Hepatic stellate cell (primary cell): ENCODE measurements around the gene CDA.

Source experiments
- DNase-seq: peaks from one replicate; pipeline ENCODE4 v3.0.0; 2011; ENCODE audit warnings: low spot score

CDA gene

DNA sequence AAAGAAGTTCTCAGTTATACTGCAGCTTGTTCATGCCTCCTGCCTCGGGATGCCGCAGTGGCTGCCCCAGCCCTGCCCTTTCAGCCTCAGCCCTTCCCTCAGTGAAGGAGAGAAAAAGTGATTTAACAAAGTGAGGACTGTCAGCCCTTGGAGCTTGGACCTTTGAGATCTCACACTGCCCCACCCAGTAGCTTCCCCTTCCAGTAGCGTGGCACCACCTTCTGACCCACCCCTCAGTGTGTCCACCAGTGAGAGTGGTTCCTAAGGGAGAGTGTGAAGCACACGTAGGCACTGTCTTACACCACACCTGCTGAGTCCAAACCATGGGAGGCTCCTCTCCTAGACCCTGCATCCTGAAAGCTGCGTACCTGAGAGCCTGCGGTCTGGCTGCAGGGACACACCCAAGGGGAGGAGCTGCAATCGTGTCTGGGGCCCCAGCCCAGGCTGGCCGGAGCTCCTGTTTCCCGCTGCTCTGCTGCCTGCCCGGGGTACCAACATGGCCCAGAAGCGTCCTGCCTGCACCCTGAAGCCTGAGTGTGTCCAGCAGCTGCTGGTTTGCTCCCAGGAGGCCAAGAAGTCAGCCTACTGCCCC is at the start of gene CDA:
CDA (plus strand) TSS at position 464 of the 592 bp plus-strand sequence; CDS start at position 497, 33 bp downstream.
- DNase-seq: no peak

DNA sequence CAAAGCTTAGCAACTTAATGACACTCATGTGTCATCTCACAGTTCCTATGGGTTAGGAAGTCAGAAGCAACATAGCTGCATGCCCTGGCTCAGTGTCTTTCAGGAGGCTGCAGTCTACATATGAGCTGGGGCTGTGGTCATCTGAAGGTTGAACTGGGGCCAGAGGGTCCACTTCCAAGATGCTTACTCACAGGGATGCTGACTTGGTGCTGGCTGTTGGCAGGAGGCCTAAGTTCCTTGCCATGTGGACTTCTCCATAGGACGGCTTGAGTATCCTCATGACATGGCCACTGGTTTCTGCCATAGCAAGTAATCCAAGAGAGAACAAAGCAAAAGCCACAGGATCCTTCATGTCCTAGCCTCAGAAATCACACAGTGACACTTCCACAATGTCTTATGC is 48.6 kb upstream of the CDA start:
- no peak for DNase-seq

DNA sequence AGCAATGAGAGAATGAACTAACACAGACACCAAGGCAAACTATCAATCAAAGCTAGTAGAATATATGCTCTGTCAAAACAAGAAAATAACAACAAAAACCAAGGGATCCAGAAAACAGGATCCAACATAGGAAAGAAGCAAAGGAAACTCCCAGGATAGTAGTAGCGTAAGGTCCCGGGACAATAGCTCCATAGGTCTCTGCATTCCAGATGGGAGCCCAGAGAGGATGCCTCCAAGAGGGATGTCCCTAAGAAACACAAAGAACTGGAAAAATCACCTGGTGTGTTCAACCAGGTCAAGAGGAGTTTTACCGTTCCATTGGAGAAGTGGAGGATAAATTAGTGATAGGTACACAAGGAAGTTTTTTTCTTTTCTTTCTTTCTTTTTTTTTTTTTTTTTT is 42.3 kb upstream of the CDA start:
- DNase-seq: no peak

DNA sequence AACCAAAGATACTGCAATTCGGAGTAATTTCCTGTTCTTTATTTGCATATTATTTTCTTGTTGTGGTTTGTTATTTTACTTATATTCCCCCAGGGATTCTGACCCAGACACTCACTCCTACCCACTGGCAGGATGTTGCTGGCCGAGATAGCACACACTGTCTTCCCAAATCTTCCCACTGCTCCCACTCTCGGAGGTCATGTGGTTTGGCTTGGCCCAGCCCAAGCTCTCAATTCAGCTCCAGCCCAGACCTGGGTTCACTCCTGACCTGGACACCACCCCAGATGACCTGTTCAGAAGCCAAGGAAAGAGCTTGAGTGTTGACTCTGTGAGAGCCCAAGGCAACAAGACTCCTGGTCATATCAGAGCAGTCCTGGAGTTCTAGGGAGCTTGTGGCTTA is 37.7 kb upstream of the CDA start:
- no peak for DNase-seq

DNA sequence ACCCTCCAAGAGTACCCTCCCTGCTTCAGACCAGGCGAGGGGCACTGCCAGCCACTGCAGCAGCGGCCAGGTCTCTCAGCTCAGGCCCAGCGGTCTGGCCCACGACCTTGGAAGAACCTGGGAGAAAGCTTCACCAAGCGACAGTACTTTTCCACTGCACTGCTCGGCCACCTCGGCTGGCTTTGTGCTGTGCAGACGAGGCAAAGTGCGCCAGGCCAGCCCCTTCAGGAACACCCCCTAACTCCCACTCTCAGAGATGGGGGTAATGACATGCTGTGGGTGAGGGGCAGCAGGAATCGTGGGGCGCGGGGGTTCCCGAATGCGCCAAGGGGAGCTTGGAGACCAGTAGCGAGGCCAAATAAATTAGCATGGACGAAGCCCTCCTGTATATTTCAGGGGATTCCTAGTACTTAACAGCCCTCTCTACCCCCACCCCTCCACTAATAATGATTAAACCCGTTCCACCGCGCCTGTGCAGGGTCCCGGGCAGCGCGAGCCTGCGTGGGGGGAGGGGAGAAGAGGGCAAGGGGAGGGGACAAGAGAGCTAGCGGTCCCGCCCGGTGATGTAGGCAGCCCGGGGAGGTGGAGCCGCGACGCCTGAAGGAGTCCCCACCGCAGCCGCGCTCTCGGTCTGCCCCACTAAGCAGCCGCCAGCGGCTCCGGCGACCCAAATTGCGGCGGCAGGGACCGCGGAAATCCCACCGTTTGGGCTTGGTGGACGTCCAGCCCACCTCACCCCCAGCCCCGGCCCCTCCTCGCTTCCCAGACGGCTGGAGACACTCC is 36.8 kb upstream of the CDA start, which contains the start of gene FAM43B:
FAM43B (plus strand) TSS at position 629 of the 783 bp plus-strand sequence. CDS start 401 bp downstream, outside the sequence.
- peak; percentile 26 for DNase-seq

DNA sequence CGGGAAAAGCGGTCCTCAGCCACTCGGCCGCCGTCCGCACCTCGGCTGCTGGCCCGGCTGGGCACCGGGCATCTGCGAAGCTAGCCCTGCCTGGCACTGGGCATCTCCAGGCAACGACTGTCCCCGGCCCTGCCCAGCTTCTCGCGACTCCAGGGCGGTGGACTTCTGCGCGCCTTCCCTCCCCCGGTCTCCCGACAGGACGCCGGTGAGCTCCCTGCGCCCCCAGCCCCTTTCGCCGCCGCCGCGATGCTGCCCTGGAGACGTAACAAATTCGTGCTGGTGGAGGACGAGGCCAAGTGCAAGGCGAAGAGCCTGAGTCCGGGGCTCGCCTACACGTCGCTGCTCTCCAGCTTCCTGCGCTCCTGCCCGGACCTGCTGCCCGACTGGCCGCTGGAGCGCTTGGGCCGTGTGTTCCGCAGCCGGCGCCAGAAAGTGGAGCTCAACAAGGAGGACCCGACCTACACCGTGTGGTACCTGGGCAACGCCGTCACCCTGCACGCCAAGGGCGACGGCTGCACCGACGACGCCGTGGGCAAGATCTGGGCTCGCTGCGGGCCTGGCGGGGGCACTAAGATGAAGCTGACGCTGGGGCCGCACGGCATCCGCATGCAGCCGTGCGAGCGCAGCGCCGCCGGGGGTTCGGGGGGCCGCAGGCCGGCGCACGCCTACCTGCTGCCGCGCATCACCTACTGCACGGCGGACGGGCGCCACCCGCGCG is 36.0 kb upstream of the CDA start:
- peak; percentile 26 for DNase-seq

DNA sequence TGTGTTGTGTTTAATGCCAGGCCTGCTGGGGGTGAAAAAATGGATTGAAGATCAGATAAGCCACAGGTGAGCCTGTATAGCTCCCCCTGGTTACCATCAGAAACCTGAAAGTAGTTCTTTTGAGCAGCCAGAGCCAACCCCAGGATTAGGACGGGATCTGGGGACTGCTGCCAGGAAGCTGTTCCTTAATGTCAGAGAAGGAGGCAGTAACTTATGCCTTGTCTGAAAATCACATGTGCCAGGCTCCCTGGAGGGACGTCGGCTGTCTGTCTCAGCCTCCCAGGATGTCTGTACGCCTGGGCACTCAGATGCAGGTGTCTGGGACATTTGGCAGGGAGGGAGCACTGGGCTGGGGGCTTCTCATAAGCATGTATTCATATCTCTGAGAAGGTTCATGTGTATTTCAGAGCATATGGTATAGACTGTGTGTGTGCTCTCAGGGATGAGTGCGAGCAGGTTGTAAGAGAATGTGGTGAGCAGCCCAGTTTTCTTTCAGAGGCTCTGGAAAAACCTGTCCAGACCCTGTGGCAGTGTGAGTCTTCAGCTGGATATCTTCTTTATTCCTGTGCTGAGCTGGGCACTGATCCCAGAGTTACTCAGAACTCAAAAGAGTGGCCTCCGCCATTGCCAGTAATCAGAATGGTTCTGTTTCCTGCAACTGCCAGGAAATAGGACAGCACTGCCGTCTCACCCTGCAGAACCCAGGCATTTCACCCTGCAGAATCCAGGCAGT is 33.7 kb upstream of the CDA start:
- DNase-seq: no peak

DNA sequence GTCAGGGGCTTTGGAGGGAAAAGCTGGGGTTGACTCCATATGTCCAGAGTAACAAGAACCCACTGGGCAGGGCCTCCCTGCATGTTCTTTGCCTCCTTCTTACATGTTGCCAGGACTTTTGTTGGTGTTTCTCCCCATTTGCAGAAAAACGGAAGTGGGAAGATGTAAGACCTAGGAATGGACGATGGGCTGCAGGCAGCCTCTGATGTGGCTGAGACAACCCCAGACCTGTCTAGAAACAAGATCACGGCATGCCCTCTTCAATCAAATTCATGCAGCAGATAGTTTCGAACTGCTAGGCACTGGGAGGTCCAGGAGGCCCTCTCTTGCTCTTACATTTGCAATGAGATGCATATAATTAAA is 33.2 kb upstream of the CDA start:
- DNase-seq: no peak

DNA sequence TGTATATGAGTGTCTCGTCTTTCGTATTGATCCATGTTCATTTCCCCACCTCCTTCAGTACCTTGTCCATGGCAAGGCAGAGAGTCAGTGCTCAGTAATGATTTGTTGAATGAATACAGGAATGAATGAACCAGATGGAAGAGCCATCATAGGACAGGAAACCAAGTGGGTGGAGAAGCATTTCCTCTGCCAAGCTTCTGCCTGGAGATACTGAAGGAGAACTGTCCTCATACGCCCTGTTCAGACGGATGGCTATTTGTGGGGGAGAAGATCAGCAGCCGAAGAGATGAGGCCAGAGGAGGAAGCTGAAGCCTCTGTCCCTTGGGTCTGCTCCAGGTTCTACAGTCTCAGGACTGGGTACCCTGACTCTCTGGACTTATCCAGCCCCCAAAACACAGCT is 30.7 kb upstream of the CDA start:
- DNase-seq: no peak

DNA sequence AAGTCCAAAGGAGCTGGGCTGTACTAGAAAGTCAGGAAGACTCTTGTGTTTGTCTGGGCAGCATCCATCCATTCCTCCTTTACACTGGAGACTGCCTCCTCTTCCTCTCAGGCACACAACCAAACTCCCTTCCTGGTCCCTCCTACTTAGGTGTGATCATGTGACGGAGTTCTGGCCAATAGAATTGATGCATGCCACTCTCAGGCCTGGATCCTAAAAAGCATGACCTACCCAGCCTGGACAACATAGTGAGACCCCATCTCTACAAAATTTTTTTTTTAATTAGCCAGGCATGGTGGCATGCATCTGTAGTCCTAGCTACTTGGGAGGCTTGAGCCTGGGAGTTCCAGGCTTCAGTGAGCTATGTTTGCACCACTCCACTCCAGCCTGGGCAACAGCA is 27.9 kb upstream of the CDA start:
- DNase-seq: no peak

DNA sequence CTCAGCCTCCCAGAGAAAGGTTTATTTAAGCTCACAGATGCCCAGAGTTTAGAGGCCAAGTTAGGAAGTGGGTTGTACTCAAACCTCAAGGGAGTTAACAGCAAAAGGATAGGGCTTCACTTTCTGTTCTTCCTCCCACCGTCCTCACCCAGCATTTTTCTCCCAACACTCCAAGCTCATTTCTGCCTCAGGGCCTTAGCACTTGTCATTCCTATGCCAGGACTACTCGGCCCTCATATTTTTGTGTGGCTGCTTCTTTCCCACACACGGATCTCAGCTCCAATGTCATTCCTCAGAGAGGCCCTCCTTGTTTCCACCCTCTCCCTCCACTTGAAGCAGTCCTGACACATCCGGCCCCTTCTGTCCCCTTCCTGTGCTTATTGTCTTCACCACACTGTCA is 23.7 kb upstream of the CDA start:
- no peak for DNase-seq

DNA sequence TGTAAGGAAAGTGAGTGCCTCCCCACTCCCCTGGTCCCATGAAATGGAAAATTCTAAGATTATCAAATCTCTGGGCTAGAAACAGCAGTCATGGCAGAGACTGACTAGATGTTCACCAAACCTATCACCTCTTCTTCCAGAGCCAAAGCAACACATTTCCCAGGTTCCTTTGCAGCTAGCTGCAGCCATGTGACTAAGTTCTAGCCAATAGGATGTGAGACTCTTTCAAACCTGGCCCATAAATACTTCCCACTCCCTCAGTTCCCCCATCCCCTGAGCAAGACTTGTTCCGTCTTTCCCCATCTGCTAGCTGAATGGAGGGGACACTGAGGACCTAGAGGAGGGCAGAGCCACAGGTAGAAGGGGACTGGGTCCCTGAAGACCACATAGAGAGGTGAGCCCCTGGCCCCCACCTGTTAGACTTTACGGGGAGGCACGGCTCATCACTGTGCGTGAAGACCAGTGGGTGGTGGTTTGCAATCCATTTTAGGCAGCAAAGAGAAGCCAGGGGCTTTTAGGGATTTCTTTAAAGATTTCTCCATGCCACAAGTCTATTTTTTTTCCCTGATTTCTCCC is 19.3 kb upstream of the CDA start:
- no peak for DNase-seq

DNA sequence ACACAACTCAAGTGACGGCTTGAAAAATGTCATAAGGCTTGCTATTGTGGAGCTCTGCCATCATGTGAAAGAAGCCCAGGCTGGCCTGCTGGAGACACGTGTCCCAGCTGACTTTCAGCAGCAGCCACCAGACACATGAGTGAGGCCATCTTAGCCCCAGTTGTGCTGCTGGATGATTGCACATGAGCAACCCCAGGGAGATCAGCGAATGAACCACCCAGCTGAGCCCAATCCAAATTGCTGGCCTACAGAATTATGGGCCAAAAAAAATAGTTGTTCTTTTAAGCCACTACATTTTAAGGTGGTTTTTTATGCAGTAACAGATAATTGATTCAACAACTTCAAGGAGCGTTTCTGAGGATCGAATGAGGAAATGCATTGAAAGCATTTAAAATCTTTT is 17.5 kb upstream of the CDA start:
- no peak for DNase-seq

DNA sequence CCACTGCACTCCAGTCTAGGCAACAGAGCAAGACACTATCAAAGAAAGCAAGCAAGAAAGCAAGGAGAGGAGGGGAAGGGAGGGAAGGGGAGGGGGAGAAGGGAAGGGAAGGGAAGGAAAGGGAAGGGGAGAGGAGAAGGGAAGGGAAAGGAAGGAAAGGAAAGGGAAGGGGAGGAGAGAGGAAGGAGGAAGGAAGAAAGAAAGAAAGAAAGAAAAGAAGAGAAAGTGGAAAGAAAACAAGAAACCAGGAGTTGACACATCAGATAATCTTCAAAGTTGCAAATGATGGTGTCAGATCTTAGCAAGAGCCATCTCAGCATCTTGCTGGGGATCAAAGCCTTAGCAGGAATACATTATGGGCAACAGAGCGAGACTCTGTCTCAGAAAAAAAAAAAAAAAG is 14.9 kb upstream of the CDA start:
- DNase-seq: no peak

DNA sequence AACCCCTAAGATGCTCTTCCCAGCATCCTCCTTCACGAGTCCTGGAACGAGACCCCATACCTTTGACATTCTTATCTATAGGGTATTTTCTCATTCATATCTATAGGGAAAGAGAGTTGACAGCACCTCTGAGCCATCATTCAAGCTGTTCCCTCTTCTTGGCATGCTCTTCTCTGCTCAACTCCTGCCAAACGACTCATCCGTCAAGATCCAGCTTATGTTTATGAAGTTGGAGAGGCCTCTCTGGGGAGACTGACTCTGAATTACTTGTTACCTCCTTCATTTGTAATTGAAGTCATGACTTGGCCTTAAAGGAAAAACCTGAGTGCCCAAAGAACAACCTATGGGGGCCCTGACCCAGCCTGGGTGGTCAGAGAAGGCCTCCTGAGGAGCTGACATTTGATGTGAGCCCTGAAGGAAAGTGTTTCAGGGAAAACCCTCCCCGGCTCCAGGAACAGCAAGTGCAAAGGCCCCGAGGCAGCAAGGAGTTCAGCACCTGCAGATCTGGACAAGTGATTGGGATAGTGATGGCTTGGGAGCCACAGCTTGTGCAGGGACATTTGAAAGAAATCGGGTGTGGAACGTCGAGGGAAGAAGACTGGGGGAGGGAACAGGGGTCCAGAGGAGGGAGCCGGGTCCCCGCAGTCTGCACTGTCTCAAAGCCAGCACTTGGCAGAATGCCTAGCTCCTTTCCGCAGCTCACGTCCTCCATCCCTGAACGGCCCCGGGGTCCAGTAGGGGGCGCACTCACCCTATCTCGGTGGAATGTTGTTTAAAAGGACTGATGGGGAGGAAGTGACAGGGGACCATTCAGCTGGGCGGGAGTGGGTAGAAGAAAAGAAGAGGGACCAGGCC is 14.0 kb upstream of the CDA start:
- DNase-seq: peak; percentile 91

DNA sequence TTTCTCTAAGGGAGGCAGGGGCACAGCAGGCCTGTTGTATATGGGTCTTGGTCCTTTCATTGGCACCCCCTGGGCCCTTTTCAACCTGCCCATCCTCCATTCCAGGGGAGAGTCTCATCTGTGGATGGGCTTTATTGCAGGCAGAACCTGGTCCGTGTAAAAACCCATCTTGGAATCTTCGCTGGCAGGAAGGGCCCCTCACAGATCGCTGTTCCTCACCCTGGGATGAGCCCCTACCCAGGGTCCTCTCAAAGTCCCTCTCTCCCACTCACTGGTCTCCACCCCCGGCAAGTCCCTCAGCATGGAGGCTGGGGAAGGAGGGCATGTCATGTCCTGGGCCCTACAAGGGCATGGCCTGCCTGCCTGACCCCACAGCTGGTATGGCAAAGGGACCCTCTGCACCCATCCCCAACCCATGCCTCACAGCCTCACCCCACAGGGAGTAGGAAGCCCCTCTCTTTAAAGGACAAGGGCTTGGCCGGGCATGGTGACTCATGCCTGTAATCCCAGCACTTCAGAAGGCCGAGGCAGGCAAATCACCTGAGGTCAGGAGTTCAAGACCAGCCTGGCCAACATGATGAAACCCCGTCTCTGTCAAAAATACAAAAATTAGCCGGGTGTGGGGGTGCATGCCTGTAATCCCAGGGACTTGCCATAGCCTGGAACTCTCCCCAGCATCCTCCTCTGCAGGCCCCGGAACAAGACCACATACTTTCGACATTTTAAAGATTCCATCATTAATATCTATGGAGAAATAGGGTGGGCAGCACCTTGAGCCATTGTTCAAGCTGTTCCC is 13.2 kb upstream of the CDA start:
- DNase-seq: no peak

DNA sequence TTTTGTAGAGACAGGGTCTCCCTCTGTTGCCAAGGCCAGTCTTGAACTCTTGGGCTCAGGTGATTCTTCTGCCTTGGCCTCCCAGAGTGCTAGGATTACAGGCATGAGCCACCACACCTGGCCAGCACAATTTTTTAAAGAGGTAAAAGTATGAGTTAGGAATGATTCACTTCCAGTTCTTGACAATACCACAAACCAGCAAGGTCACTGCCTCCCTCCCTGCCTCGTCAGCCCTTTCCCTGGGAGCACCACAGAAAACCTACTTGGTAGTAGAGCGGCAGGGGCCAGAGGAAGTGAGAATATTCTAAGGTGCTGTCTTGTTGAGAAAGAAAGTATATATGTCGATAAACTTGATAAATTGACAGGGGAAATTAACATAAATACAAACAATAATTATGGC is 10.8 kb upstream of the CDA start:
- no peak for DNase-seq

DNA sequence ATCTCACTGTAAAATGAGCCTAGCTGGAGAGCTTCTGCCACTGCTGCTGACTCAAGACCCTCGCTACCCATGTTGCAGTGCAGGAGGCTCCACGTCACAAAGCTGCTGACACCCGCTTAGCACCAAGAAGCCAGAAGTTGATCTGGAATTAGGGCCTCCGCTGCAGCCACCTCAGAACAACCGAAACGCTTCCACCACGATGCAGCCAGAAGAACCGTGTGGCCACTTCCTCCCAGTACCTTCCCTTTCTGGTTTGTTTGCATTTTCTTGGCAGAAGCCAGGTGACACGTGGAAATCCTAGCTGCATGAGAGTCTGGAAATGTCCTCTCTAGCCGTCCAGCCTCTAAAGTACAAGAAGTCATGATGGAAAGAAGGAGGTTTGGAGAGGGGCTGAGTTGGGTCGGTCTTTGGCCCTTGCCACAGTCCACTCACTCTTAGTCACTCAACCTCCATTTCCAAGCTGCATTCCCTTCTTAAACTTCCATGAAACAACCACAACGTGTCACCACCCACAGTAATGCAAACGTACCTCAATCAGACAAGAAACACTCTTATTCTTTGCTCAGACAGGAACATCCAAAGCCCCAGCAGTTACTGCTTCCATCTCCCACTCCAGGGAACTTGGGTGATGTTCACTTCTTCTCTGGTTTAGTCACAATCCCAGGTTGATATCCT is 10.0 kb upstream of the CDA start:
- no peak for DNase-seq

DNA sequence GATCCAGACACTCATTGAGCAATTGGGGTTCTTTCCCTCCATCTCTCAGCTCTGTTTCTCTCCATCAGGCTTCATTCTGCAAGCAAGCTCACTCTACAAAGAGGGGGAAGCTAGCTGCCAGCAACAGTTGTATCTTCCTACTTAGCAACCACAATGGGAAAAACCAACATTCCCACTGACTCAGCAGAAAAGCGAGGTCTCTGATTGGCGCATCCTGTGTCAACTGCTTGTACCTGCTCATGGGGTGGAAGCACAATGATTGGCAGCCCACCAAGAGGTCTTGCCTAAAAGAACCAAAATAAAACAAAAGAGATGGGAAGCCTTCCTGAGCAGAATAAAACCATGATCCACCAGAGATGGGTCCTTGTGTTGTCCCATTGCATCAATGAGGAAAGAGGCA is 4.0 kb upstream of the CDA start:
- no peak for DNase-seq
